ENCODE measurements around the gene CCL14. TPM values are rescaled to one million over a fixed set of nuclear protein-coding genes. Genes with fewer than 3 reads are reported as not detected.
"Not testable (repeated sequence)": the region's sequence is repeated elsewhere in the genome, so short reads cannot be mapped to it uniquely, and the experiment has no call there.

Gene CCL14
- polyA plus RNA-seq (ENCODE audit: low read depth in 6 of 6), result not detected

DNA sequence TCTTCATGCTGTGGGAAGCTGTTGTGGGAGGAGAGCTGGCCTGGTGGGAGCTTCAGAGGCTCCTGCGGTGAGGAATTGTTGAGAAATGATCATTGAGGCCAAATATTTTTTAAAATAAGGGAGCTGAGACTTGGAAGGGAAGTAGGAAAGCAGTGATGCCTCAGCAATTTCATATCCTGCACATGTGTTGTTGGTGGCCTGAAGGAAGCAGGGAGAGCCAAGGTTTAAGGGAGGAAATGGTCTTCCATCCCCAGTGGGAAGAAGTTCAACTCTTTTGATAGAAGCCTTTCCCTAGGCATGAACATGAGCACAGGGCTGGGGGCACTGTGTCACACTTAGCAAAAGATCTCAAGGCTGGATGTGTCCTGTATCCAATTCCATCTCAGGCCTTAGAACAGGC, at the start of gene CCL14:
CCL14 (minus strand) TSS at position 87 of the 400 bp plus-strand sequence; CDS start at position 7, 80 bp downstream.
- ATAC-seq (ENCODE audit: low read depth in 2 of 2) (no peak), DNase-seq (no peak)
- Mint-ChIP-seq H3K4me1 (peaks cover 0 to 10% (median 6%) of the 10 kb centered on the region in 3 donors), H3K4me3 (no peak within 1 kb of the TSS), H3K27ac (peak within 1 kb of the TSS in 3 of 6 donors; percentile 24 to 64 (median 26)), H3K27me3 (no peaks in the 10 kb centered on the region), H3K9me3 (peaks cover 7 to 19% (median 10%) of the 10 kb centered on the region in 7 donors), H3K36me3 (peaks cover 0 to 15% of the 10 kb centered on the region in 2 donors)

GRCh38 chr17:36036235-36036634, 49.7 kb upstream of the CCL14 start:
- no peak for DNase-seq
- no peak overlapping the region for H3K4me3 Mint-ChIP-seq
- peaks cover 16 to 24% (median 22%) of the 10 kb centered on the region in 3 donors for H3K4me1 Mint-ChIP-seq
- H3K9me3 Mint-ChIP-seq, result peaks cover 0 to 2% (median 0%) of the 10 kb centered on the region in 7 donors
- H3K36me3 Mint-ChIP-seq, result no peaks in the 10 kb centered on the region
- H3K27me3 Mint-ChIP-seq, result peaks cover 15 to 21% (median 16%) of the 10 kb centered on the region in 3 donors
- no peak overlapping the region for H3K27ac Mint-ChIP-seq
- ATAC-seq (ENCODE audit: low read depth in 2 of 2), result no peak

DNA sequence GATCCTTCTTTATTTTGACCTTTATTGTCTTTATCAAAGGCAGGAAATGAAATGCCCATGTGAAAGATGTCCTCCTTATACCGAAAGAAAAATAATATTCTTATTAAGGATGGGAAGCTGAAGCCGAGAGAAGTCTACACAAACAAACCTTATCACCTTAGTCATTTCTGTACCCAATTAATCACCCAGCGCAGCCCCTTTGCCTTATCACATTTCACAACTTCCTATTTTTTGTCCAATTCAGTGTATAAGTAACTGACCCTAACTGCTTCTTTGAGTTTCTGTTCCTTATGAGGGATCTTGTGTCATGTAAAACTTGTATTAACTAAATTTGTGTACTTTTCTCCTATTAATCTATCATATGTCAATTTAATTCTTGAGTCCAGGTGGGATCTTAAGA, 47.6 kb upstream of the CCL14 start:
- peaks cover 20 to 33% (median 29%) of the 10 kb centered on the region in 3 donors for H3K27me3 Mint-ChIP-seq
- ATAC-seq (ENCODE audit: low read depth in 2 of 2), result peak; percentile 91 to 93
- peaks cover 16 to 24% (median 22%) of the 10 kb centered on the region in 3 donors for H3K4me1 Mint-ChIP-seq
- H3K4me3 Mint-ChIP-seq, result no peak overlapping the region
- peaks cover 0 to 2% (median 0%) of the 10 kb centered on the region in 7 donors for H3K9me3 Mint-ChIP-seq
- no peaks in the 10 kb centered on the region for H3K36me3 Mint-ChIP-seq
- peak overlapping the region in 1 of 6 donors; percentile 51 for H3K27ac Mint-ChIP-seq
- DNase-seq, result peak; percentile 26

DNA sequence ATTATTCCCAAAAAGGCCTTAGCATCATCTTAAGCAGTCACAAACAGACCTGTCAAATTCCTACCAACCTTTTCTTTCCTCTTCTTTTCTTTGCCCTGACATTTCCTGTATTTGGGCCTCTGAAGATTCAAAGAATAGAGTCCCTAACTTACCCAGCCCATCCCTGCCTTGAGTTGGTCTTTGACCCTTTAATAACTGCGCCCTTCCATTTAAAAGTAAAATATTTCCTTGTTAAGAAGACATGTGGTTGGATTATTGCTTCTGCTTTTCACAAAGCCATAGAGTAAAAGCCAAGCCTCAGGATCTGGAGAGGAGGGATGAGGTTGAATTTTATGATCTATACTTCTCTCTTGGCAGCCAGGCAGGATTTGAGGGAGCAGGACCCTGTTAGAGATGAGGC, 44.4 kb upstream of the CCL14 start:
- peaks cover 27 to 40% (median 39%) of the 10 kb centered on the region in 3 donors for H3K27me3 Mint-ChIP-seq
- H3K9me3 Mint-ChIP-seq, result peaks cover 0 to 2% (median 0%) of the 10 kb centered on the region in 7 donors
- DNase-seq (no peak), ATAC-seq (ENCODE audit: low read depth in 2 of 2) (no peak)
- no peaks in the 10 kb centered on the region for H3K36me3 Mint-ChIP-seq
- H3K27ac Mint-ChIP-seq, result peak overlapping the region in 2 of 6 donors; percentile 18 to 69
- peaks cover 11 to 18% (median 17%) of the 10 kb centered on the region in 3 donors for H3K4me1 Mint-ChIP-seq
- no peak overlapping the region for H3K4me3 Mint-ChIP-seq

GRCh38 chr17:36027761-36028160, 41.2 kb upstream of the CCL14 start:
- Mint-ChIP-seq H3K36me3 (no peaks in the 10 kb centered on the region), H3K9me3 (no peaks in the 10 kb centered on the region), H3K4me1 (no peaks in the 10 kb centered on the region), H3K4me3 (no peak overlapping the region), H3K27ac (no peak overlapping the region), H3K27me3 (peaks cover 22 to 47% (median 40%) of the 10 kb centered on the region in 3 donors)
- ATAC-seq (ENCODE audit: low read depth in 2 of 2) (no peak), DNase-seq (no peak)

DNA sequence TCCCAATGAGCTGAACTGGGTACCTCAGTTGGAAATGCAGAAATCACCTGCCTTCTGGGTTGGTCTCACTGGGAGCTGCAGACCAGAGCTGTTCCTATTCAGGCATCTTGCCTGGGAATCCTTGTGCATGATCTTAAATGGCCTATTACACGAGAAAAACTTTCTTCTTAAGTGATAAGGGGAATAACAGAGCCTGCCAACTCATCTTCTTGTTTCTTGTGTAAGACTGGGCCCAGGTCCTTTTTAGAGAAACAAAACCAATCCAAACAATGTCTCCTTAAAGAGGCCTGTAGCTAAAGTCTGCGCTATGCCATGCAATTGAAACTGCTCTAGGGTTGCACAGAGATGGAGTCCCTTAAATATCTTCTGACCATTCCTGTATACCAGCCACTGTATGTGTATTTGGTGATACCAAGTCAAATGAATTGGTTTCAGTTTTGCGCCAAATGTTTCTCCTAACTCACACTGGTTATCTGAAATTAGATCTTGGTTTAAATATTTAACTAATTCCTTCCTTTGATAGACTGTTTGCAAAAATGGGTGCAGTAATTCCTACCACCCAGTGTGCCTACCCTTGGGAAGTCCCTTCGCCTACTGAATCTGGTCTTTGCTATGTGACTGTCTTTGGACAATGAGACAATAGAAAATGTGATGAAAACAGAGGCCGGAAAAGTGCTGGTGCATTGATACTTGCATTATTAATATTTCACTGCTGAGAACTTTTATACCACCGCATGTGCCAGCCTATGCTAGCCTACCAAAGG, 37.8 kb upstream of the CCL14 start:
- ATAC-seq (ENCODE audit: low read depth in 2 of 2) (no peak), DNase-seq (no peak)
- H3K36me3 Mint-ChIP-seq, result no peaks in the 10 kb centered on the region
- peak overlapping the region in 1 of 6 donors; percentile 62 for H3K27ac Mint-ChIP-seq
- peaks cover 7 to 32% (median 12%) of the 10 kb centered on the region in 3 donors for H3K27me3 Mint-ChIP-seq
- no peak overlapping the region for H3K4me3 Mint-ChIP-seq
- no peaks in the 10 kb centered on the region for H3K9me3 Mint-ChIP-seq
- H3K4me1 Mint-ChIP-seq, result peaks cover 0 to 2% (median under 1%) of the 10 kb centered on the region in 3 donors

- DNase-seq (no peak), ATAC-seq (ENCODE audit: low read depth in 2 of 2) (no peak)
- H3K27me3 Mint-ChIP-seq, result peaks cover 0 to 25% (median 4%) of the 10 kb centered on the region in 3 donors
- H3K4me1 Mint-ChIP-seq, result peaks cover 14 to 22% (median 18%) of the 10 kb centered on the region in 3 donors
- no peaks in the 10 kb centered on the region for H3K9me3 Mint-ChIP-seq
- H3K36me3 Mint-ChIP-seq, result no peaks in the 10 kb centered on the region
- H3K27ac Mint-ChIP-seq, result peak overlapping the region in 1 of 6 donors; percentile 74
- H3K4me3 Mint-ChIP-seq, result no peak overlapping the region
These were observed 32.9 kb upstream of the CCL14 start for GRCh38 chr17:36019423-36019822.

DNA sequence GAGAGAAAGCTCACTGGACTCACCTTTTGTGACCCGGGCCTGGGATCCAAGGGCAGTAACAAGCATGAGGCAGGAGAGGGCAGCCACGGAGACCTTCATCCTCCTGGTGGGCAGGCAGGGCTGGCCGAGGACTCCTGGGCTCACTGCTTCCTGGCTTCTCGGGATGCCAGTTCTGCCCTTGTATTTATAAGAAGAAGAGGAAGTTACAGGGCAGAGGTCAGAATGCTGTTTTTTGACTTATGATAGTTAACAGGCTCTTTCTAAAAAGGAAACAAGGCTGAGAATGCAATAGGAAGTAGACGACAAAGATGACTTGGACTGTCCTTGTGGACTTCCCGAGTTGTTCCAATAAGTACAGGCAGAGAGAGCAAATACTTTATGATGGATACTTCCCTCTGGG, 31.3 kb upstream of the CCL14 start, which contains the start of gene CCL23:
CCL23 (minus strand) TSS at position 174 of the 400 bp plus-strand sequence; CDS start at position 99, 75 bp downstream.
- ATAC-seq (ENCODE audit: low read depth in 2 of 2) (peak; percentile 35 to 52), DNase-seq (no peak)
- H3K9me3 Mint-ChIP-seq, result peaks cover 0 to 3% (median 0%) of the 10 kb centered on the region in 7 donors
- peaks cover 17 to 23% (median 18%) of the 10 kb centered on the region in 3 donors for H3K4me1 Mint-ChIP-seq
- peaks cover 4 to 16% (median 7%) of the 10 kb centered on the region in 3 donors for H3K27me3 Mint-ChIP-seq
- H3K36me3 Mint-ChIP-seq, result peaks cover 0 to 7% of the 10 kb centered on the region in 2 donors
- H3K27ac Mint-ChIP-seq, result peak within 1 kb of the TSS; percentile 6 to 86 (median 74)
- H3K4me3 Mint-ChIP-seq, result peak within 1 kb of the TSS in 5 of 8 donors; percentile 10 to 68 (median 30)

- DNase-seq (no peak), ATAC-seq (ENCODE audit: low read depth in 2 of 2) (no peak)
- Mint-ChIP-seq H3K27ac (no peak overlapping the region), H3K4me3 (no peak overlapping the region), H3K36me3 (peaks cover 0 to 7% of the 10 kb centered on the region in 2 donors), H3K9me3 (peaks cover 0 to 12% (median 3%) of the 10 kb centered on the region in 7 donors), H3K27me3 (peaks cover 4 to 11% (median 7%) of the 10 kb centered on the region in 3 donors), H3K4me1 (peaks cover 17 to 31% (median 18%) of the 10 kb centered on the region in 3 donors)
These were observed 30.0 kb upstream of the CCL14 start for GRCh38 chr17:36016555-36016954.

GRCh38 chr17:36015895-36016294, 29.4 kb upstream of the CCL14 start:
- H3K4me3 Mint-ChIP-seq; DNase-seq; ATAC-seq (ENCODE audit: low read depth in 2 of 2); H3K27me3 Mint-ChIP-seq; H3K36me3 Mint-ChIP-seq: not testable (repeated sequence)
- Mint-ChIP-seq H3K9me3 (peaks cover 0 to 12% (median 3%) of the 10 kb centered on the region in 7 donors), H3K4me1 (peaks cover 17 to 31% (median 18%) of the 10 kb centered on the region in 3 donors), H3K27ac (peak overlapping the region in 1 of 6 donors; percentile 48)

DNA sequence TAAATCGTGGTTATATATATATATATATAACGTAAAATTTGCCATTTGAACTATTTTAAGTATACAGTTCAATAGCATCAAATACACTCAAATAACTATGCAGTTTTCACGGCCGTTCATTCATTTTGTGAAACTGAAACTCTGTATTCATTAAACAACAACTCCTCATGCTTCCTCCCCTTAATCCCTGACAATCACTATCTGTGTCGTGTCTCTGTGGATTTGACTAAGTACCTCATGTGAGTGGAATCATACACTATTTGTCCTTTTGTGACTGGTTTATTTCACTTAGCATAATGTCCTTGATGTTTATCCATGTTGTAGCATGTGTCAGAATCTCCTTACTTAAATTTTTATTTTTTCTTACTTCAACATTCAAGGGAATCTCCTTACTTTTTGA, 28.4 kb upstream of the CCL14 start:
- peaks cover 17 to 31% (median 18%) of the 10 kb centered on the region in 3 donors for H3K4me1 Mint-ChIP-seq
- H3K4me3 Mint-ChIP-seq, result no peak overlapping the region
- no peak overlapping the region for H3K27ac Mint-ChIP-seq
- H3K36me3 Mint-ChIP-seq, result peaks cover 0 to 7% of the 10 kb centered on the region in 2 donors
- no peak for DNase-seq
- no peak for ATAC-seq (ENCODE audit: low read depth in 2 of 2)
- peaks cover 4 to 7% (median 5%) of the 10 kb centered on the region in 3 donors for H3K27me3 Mint-ChIP-seq
- peaks cover 0 to 12% (median 3%) of the 10 kb centered on the region in 7 donors for H3K9me3 Mint-ChIP-seq

DNA sequence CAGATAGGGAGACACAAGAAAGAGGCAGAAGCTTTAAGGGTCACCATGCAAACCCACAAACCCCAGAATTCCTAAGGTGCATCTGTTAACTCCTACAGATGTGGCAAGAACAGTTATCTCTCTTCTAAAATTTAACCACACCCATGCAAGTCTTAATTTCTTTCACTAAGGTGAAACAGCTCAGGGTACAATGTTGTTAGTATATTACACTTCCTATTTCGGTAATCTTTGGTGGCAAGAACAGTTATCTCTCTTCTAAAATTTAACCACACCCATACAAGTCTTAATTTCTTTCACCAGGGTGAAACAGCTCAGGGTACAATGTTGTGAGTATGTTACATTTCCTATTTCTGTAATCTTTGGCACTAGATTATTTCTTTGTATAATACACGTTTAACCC, 24.7 kb upstream of the CCL14 start:
- H3K36me3 Mint-ChIP-seq, result peaks cover 0 to 7% of the 10 kb centered on the region in 2 donors
- peak overlapping the region in 2 of 6 donors; percentile 52 to 60 for H3K27ac Mint-ChIP-seq
- peaks cover 0 to 7% (median 5%) of the 10 kb centered on the region in 3 donors for H3K27me3 Mint-ChIP-seq
- H3K9me3 Mint-ChIP-seq, result peaks cover 0 to 15% (median 8%) of the 10 kb centered on the region in 7 donors
- no peak for DNase-seq
- peaks cover 9 to 11% (median 9%) of the 10 kb centered on the region in 3 donors for H3K4me1 Mint-ChIP-seq
- ATAC-seq (ENCODE audit: low read depth in 2 of 2), result no peak
- H3K4me3 Mint-ChIP-seq, result no peak overlapping the region

DNA sequence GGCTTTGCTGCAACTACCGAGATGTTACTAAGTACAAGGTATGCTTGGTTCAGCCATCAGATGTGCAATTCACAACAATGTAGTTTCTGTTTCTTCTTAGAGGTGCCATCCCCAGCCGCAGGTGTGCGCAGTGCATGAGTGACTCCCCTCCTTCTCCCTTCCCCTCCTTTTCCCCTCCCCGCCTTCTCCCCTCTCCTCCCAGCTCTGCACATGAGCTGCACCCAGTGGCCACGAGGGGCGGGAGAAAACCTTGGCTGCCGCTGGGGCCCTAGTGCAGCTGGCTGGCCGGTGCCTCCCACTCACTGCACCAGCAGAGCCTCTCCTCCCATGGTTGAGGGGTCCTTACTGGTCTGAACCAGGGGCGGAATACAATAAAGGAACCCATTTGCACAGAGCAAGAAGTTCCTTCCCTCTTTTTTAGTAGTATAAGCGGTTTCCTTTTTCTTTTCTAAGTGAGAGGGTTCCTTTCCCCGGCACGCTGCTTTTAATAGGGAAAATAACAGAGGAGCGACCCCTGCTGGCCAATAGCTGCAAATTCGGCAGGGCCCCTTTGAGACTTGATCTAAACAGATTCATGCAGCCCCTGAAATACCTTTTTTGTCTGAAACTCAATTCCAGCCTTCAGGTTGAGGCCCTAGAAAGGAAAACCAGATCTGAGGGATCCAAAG, 22.6 kb upstream of the CCL14 start:
- ATAC-seq (ENCODE audit: low read depth in 2 of 2), result peak in 1 of 2 donors; percentile 23
- H3K27me3 Mint-ChIP-seq, result peaks cover 0 to 7% (median 5%) of the 10 kb centered on the region in 3 donors
- H3K27ac Mint-ChIP-seq, result peak overlapping the region in 1 of 6 donors; percentile 66
- H3K4me3 Mint-ChIP-seq, result peak overlapping the region in 1 of 8 donors; percentile 23
- H3K36me3 Mint-ChIP-seq, result peaks cover 0 to 7% of the 10 kb centered on the region in 2 donors
- DNase-seq, result no peak
- H3K4me1 Mint-ChIP-seq, result peaks cover 15 to 22% (median 19%) of the 10 kb centered on the region in 3 donors
- peaks cover 0 to 15% (median 8%) of the 10 kb centered on the region in 7 donors for H3K9me3 Mint-ChIP-seq

Data from naive B cell (primary cell).